ENCODE data around the gene DNAJC18.
A peak's percentile ranks its signal among the peaks of the same experiment; 100 is the strongest.
"Not testable (repeated sequence)": the region's sequence is repeated elsewhere in the genome, so short reads cannot be mapped to it uniquely, and the experiment has no call there.

Gene DNAJC18

GRCh38 chr5:139461176-139461575 is 21.9 kb upstream of the DNAJC18 start:
- no peak for DNase-seq (ENCODE audit: low read depth in 2 of 2)

GRCh38 chr5:139460455-139460854 is 21.1 kb upstream of the DNAJC18 start:
- no peak for DNase-seq (ENCODE audit: low read depth in 2 of 2)

- DNase-seq (ENCODE audit: low read depth in 2 of 2) = no peak
These were observed 20.2 kb upstream of the DNAJC18 start for GRCh38 chr5:139459451-139459934.

GRCh38 chr5:139458580-139459407 is 19.5 kb upstream of the DNAJC18 start:
- peak; percentile 50 to 70 for DNase-seq (ENCODE audit: low read depth in 2 of 2)

GRCh38 chr5:139457653-139458306 is 18.5 kb upstream of the DNAJC18 start:
- no peak for DNase-seq (ENCODE audit: low read depth in 2 of 2)

- no peak for DNase-seq (ENCODE audit: low read depth in 2 of 2)
These were observed 17.9 kb upstream of the DNAJC18 start for GRCh38 chr5:139457241-139457640.

GRCh38 chr5:139456776-139457175 is 17.5 kb upstream of the DNAJC18 start:
- DNase-seq (ENCODE audit: low read depth in 2 of 2) = no peak

- DNase-seq (ENCODE audit: low read depth in 2 of 2) = no peak
These were observed 15.4 kb upstream of the DNAJC18 start for GRCh38 chr5:139454568-139455290.

GRCh38 chr5:139453683-139454567 is 14.6 kb upstream of the DNAJC18 start:
- DNase-seq (ENCODE audit: low read depth in 2 of 2) = peak; percentile 27 to 47

GRCh38 chr5:139451878-139452660 is 12.7 kb upstream of the DNAJC18 start:
- no peak for DNase-seq (ENCODE audit: low read depth in 2 of 2)

- DNase-seq (ENCODE audit: low read depth in 2 of 2) = no peak
These were observed 11.9 kb upstream of the DNAJC18 start for GRCh38 chr5:139451176-139451575.

- no peak for DNase-seq (ENCODE audit: low read depth in 2 of 2)
These were observed 7.8 kb upstream of the DNAJC18 start for GRCh38 chr5:139446956-139447779.

GRCh38 chr5:139445325-139446170 is 6.2 kb upstream of the DNAJC18 start:
- no peak for DNase-seq (ENCODE audit: low read depth in 2 of 2)

GRCh38 chr5:139443831-139444453 is 4.6 kb upstream of the DNAJC18 start:
- DNase-seq (ENCODE audit: low read depth in 2 of 2) = no peak

- not testable (repeated sequence) for DNase-seq (ENCODE audit: low read depth in 2 of 2)
These were observed 1.1 kb upstream of the DNAJC18 start for GRCh38 chr5:139440416-139440815.

GRCh38 chr5:139438707-139439012 is 665 bp downstream of the DNAJC18 start:
- no peak for DNase-seq (ENCODE audit: low read depth in 2 of 2)

- no peak for DNase-seq (ENCODE audit: low read depth in 2 of 2)
These were observed 3.6 kb downstream of the DNAJC18 start for GRCh38 chr5:139435676-139436075.

GRCh38 chr5:139431706-139432105 is 7.6 kb downstream of the DNAJC18 start:
- no peak for DNase-seq (ENCODE audit: low read depth in 2 of 2)
